Measurements from ENCODE around the gene ACTL7B.
"Not testable (repeated sequence)": the region's sequence is repeated elsewhere in the genome, so short reads cannot be mapped to it uniquely, and the experiment has no call there.

Gene ACTL7B

GRCh38 chr9:108855888-108856287 lies at the start of gene ACTL7B:
ACTL7B (minus strand) TSS chr9:108855986; CDS start chr9:108855930, 56 bp downstream.
- DNase-seq (ENCODE audit: low read depth in 2 of 2), result no peak

GRCh38 chr9:108905494-108905893 lies 49.7 kb upstream of the ACTL7B start:
- no peak for DNase-seq (ENCODE audit: low read depth in 2 of 2)

- no peak for DNase-seq (ENCODE audit: low read depth in 2 of 2)
Measured at GRCh38 chr9:108904161-108904560, 48.4 kb upstream of the ACTL7B start.

DNA sequence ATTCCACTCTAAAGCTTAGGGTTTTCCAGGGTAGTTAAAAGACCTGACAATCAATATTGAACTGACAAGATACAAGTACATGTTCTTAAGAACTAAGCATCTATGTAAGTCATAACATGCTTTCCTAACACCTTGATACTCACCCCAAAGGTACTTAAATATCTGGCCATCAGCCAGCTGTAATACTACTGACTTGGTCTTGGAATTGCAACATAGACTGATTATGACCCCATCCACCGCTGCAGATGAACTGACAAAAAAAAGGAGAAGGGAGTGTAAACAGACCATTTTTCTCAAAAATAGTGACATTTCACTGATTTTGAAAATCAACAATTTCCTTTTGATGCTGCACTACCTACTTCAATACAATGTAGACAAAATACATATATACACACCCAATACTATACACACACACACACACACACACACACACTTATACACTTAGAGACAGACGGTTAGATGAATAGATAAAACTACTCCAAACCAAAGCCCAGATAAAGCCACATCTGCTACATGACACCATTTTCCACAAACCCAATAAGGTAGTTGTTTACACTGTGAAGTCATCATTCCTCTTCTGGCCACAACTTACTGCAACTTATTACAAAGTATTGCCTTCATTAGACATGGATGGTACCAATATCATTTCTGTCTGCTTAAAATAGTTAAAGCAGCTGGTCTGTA lies 47.8 kb upstream of the ACTL7B start:
- DNase-seq (ENCODE audit: low read depth in 2 of 2), result no peak

GRCh38 chr9:108900176-108900575 lies 44.4 kb upstream of the ACTL7B start:
- DNase-seq (ENCODE audit: low read depth in 2 of 2), result no peak

GRCh38 chr9:108899023-108899695 lies 43.4 kb upstream of the ACTL7B start:
- not testable (repeated sequence) for DNase-seq (ENCODE audit: low read depth in 2 of 2)

DNA sequence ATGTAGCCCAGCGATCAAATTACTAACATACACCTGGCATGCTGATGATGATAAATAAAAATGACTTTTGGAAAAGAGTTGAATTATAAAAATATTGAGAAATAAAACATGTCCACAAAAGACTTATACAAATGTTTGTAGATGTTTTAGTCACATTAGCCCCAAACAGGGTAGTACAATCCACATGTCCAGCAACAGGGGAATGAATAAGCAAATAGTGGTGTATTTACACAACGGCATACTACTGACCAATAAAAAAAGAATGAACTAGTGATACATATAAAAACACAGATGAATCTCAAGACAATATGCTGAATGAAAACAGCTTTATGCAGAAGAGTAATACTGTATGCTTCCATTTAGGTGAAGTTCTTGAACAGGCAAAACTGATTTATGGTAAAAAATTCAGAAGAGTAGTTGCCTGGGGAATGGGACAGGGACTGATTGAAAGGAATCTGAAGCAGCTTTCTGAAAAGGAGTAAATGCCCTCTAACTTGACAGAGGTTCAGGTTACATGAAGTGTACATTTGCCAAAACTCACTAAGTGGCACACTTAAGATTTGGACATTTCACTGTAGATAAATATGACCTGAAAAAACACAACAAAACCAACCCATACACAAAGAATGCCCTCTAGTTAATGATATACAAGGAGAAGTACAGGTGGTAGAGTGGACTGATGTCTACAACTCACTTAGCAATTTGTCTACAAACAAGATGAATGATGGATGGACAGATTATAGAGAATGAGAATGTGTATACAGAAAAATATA lies 41.7 kb upstream of the ACTL7B start:
- DNase-seq (ENCODE audit: low read depth in 2 of 2), result no peak

- no peak for DNase-seq (ENCODE audit: low read depth in 2 of 2)
Measured at GRCh38 chr9:108894225-108894997, 38.6 kb upstream of the ACTL7B start.

- DNase-seq (ENCODE audit: low read depth in 2 of 2), result no peak
Measured at GRCh38 chr9:108889649-108890067, 33.9 kb upstream of the ACTL7B start.

- not testable (repeated sequence) for DNase-seq (ENCODE audit: low read depth in 2 of 2)
Measured at GRCh38 chr9:108886594-108887271, 30.9 kb upstream of the ACTL7B start.

- DNase-seq (ENCODE audit: low read depth in 2 of 2), result peak in 1 of 2 donors; percentile 3
Measured at GRCh38 chr9:108885643-108886348, 30.0 kb upstream of the ACTL7B start.

DNA sequence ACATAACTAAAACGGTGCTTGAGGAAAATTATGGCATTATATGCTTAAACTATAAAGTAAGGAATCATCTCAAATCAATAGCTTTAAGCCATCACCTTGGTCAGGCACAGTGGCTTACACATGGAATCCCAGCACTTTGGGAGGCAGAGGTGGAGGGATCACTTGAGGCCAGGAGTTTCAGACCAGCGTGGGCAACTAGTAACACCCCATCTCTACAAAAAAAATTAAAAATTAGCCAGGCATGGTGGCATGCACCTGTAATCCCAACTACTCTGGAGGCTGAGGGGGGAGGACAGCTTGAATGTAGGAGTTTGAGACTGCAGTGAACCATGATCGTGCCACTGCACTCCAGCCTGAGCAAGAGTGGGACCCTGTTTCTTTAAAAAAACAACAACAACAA lies 28.9 kb upstream of the ACTL7B start:
- no peak for DNase-seq (ENCODE audit: low read depth in 2 of 2)

GRCh38 chr9:108883085-108883484 lies 27.3 kb upstream of the ACTL7B start:
- no peak for DNase-seq (ENCODE audit: low read depth in 2 of 2)

- no peak for DNase-seq (ENCODE audit: low read depth in 2 of 2)
Measured at GRCh38 chr9:108882052-108882888, 26.5 kb upstream of the ACTL7B start.

DNA sequence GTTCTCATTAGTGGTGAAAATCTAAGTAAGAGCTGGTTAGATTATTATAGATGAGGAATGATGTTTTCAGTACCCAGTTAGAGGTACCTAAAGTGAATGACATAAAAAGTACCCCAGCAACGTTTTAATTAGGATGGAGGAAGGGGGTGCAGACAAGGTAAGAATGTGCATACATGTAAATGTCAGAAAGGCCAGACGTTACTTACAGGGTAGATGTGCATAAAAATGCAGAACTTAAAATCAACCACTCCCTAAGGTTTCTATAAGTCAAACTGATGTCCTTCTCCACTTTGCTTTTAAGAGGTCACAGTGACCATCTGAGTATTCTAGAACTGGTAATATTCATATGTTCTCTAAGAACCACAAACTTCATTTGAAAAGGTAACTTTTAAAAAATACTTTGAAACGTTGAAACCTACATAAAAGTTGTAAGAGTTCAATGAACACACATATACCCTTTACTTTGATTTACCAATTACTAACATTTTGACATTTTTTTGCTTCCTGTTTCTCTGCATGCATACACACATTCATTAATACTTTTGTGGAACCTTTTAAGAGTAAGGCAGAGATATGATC lies 25.0 kb upstream of the ACTL7B start:
- DNase-seq (ENCODE audit: low read depth in 2 of 2), result no peak

- DNase-seq (ENCODE audit: low read depth in 2 of 2), result no peak
Measured at GRCh38 chr9:108877524-108877923, 21.7 kb upstream of the ACTL7B start.

GRCh38 chr9:108876425-108876824 lies 20.6 kb upstream of the ACTL7B start:
- DNase-seq (ENCODE audit: low read depth in 2 of 2), result no peak

- DNase-seq (ENCODE audit: low read depth in 2 of 2), result no peak
Measured at GRCh38 chr9:108874058-108874788, 18.4 kb upstream of the ACTL7B start.

All from stimulated activated CD4-positive, alpha-beta T cell treated with anti-CD3 and anti-CD28 coated beads, Interleukin-1b, Interleukin-23, amount 100 ng/mL, for 4 hours (primary cell).